ENCODE measurements around the gene GATAD2A. TPM values are rescaled to one million over a fixed set of nuclear protein-coding genes. Genes with fewer than 3 reads are reported as not detected.

The GATAD2A gene
- total and polyA plus RNA-seq, 4 experiments from 2014 or later: 3.8 to 108 (median 65.6) TPM

DNA sequence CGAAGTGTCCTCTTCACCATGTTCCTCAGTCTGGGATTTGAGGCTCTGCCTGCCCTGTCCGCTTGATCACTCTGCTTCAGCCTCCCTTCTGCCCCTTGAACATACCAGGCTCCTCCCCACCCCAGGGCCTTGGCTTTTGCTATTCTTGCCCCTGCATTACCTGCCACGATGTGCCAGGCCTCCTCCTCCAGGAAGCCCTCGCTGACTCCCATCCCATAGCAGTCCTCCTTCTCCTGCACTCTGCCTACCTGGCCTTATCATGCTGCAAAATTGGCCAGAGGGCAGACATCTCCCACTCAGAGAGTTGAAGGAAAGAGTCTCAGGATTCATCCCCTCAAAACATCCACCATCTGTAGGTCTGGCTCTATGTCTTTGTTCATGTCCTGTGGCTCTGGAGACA is 125.4 kb downstream of the GATAD2A start:
- intact Hi-C loops (cut with micrococcal nuclease): loop anchor here (5.0 kb wide), 1 partner anchor 201 kb away; the partner anchor contains the start of gene ZNF14
- POLR2A ChIA-PET (ENCODE audit: partially characterized antibody): interaction anchor here (0.6 to 3.7 kb wide), 7 partner anchors 97 to 469 kb away, joined by 3 to 42 read pairs (median 4); partner anchors contain the start of genes ATP13A1, GMIP, LPAR2 and ZNF101
- no peak for DNase-seq

DNA sequence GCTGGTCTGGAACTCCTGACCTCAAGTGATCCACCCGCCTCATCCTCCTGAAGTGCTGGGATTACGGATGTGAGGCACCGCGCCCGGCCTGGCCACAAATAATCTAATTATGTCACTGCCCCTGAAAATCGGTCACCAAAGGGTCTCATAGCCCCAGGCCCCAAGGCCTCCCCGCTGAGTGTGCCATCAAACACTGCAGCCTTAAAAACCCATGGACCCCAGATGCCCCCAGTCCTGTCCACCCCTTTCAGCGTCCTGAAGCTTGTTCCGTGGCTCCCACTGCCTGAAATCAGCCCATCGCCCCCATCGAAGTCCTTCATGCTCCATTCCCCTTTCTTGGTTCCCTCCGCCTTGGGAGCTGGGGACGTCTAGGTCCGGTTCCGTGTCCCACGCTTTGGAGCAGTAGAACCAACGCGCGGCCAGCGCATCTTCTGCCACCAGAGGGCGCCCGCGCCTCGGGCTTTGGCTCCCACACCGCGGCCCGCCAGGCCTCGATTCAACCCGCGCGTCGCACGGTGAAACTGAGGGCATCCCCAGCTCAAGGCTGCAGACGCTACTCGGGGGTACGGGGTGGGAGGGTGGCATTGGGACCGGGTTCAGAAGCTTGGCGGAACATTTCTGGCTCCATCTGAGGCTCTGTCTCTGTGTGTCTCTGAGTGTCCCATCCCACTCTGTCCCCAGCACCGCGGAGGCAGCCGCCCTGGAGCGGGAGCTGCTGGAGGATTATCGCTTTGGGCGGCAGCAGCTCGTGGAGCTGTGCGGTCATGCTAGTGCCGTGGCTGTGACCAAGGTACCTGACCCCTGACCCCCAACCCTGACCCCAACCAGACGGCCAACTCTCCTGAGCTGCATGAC is 126.7 kb downstream of the GATAD2A start:
- peak overlapping the region in 6 of 7 donors; percentile 64 to 91 (median 86) for H3K27ac Mint-ChIP-seq

More for the DNA sequence above, 125.4 kb downstream of the GATAD2A start:
- no peaks in the 10 kb centered on the region for H3K27me3 Mint-ChIP-seq
- H3K9me3 ChIP-seq (ENCODE audit: control insufficient read depth in 1 of 2, low read length in 2 of 2): no peaks in the 10 kb centered on the region
- H3K4me1 Mint-ChIP-seq: peaks cover 3 to 22% (median 10%) of the 10 kb centered on the region in 4 donors
- peaks cover 18% of the 10 kb centered on the region for H3K36me3 ChIP-seq (ENCODE audit: insufficient read depth, low read length)
- H3K4me3 ChIP-seq (ENCODE audit: low read length in 2 of 2): no peak overlapping the region
- no peak overlapping the region for H3K4me3 Mint-ChIP-seq
- peak overlapping the region in 5 of 7 donors; percentile 8 to 68 (median 29) for H3K27ac Mint-ChIP-seq
- H3K9me3 Mint-ChIP-seq: no peaks in the 10 kb centered on the region
- H3K4me1 ChIP-seq (ENCODE audit: insufficient read depth, low read length): peaks cover 12% of the 10 kb centered on the region
- no peak overlapping the region for H3K27ac ChIP-seq (ENCODE audit: low read depth, low read length)
- H3K36me3 Mint-ChIP-seq: peaks cover 9 to 27% of the 10 kb centered on the region in 2 donors
- H3K27me3 ChIP-seq (ENCODE audit: insufficient read depth, low read length): no peaks in the 10 kb centered on the region
- CTCF ChIA-PET (ENCODE audit: partially characterized antibody): interaction anchor here (0.6 to 6.0 kb wide), 8 partner anchors 24 to 428 kb away, joined by 3 to 68 read pairs (median 6); partner anchors contain the start of genes GMIP and LPAR2

GRCh38 chr19:19532806-19533701 is 127.6 kb downstream of the GATAD2A start:
- Histone ChIP-seq H3K27ac (ENCODE audit: low read depth, low read length) (no peak overlapping the region), H3K4me3 (ENCODE audit: low read length in 2 of 2) (no peak overlapping the region), H3K27me3 (ENCODE audit: insufficient read depth, low read length) (no peaks in the 10 kb centered on the region), H3K9me3 (ENCODE audit: control insufficient read depth in 1 of 2, low read length in 2 of 2) (no peaks in the 10 kb centered on the region), H3K4me1 (ENCODE audit: insufficient read depth, low read length) (peaks cover 12% of the 10 kb centered on the region), H3K36me3 (ENCODE audit: insufficient read depth, low read length) (peaks cover 3% of the 10 kb centered on the region)
- Mint-ChIP-seq H3K4me3 (no peak overlapping the region), H3K27me3 (no peaks in the 10 kb centered on the region), H3K9me3 (no peaks in the 10 kb centered on the region), H3K36me3 (peaks cover 9 to 17% of the 10 kb centered on the region in 2 donors), H3K4me1 (peaks cover 6 to 33% (median 18%) of the 10 kb centered on the region in 4 donors), H3K27ac (peak overlapping the region in 3 of 7 donors; percentile 19 to 89 (median 81))
- DNase-seq: peak in 2 of 5 donors; percentile 11 to 17
- ChIA-PET POLR2A (ENCODE audit: partially characterized antibody) (interaction anchor here (0.5 to 3.7 kb wide), 18 partner anchors 17 to 288 kb away, joined by 3 to 42 read pairs (median 4); partner anchors contain the start of genes ATP13A1, GMIP, NDUFA13 and TSSK6), CTCF (ENCODE audit: partially characterized antibody) (interaction anchor here (0.7 to 6.0 kb wide), 42 partner anchors 8 to 704 kb away, joined by 3 to 68 read pairs (median 4); partner anchors contain the start of genes ATP13A1, GMIP, LPAR2 and NDUFA13)
- intact Hi-C loops (cut with micrococcal nuclease): loop anchor here (1.0 to 5.0 kb wide), 4 partner anchors 21 to 426 kb away; partner anchors contain the start of genes GMIP and ZNF14

More for the DNA sequence above, 126.7 kb downstream of the GATAD2A start:
- Histone ChIP-seq H3K36me3 (ENCODE audit: insufficient read depth, low read length) (peaks cover 11% of the 10 kb centered on the region), H3K9me3 (ENCODE audit: control insufficient read depth in 1 of 2, low read length in 2 of 2) (no peaks in the 10 kb centered on the region), H3K27ac (ENCODE audit: low read depth, low read length) (peak overlapping the region; percentile 24), H3K4me1 (ENCODE audit: insufficient read depth, low read length) (peaks cover 12% of the 10 kb centered on the region), H3K27me3 (ENCODE audit: insufficient read depth, low read length) (no peaks in the 10 kb centered on the region), H3K4me3 (ENCODE audit: low read length in 2 of 2) (no peak overlapping the region)
- intact Hi-C loops (cut with micrococcal nuclease): loop anchor here (1.0 to 5.0 kb wide), 4 partner anchors 22 to 427 kb away; partner anchors contain the start of genes GMIP and ZNF14
- Mint-ChIP-seq H3K4me1 (peaks cover 3 to 28% (median 13%) of the 10 kb centered on the region in 4 donors), H3K27me3 (no peaks in the 10 kb centered on the region), H3K4me3 (peak overlapping the region in 1 of 8 donors; percentile 20), H3K9me3 (no peaks in the 10 kb centered on the region), H3K36me3 (peaks cover 9 to 21% of the 10 kb centered on the region in 2 donors)
- POLR2A ChIA-PET (ENCODE audit: partially characterized antibody): interaction anchor here (0.5 to 3.7 kb wide), 19 partner anchors 16 to 289 kb away, joined by 3 to 42 read pairs (median 3); partner anchors contain the start of genes ATP13A1, GMIP, NDUFA13 and TSSK6
- peak; percentile 78 to 85 (median 80) for DNase-seq
- CTCF ChIA-PET (ENCODE audit: partially characterized antibody): interaction anchor here (0.6 to 6.0 kb wide), 46 partner anchors 9 to 705 kb away, joined by 3 to 68 read pairs (median 4); partner anchors contain the start of genes ATP13A1, GMIP, LPAR2 and NDUFA13

DNA sequence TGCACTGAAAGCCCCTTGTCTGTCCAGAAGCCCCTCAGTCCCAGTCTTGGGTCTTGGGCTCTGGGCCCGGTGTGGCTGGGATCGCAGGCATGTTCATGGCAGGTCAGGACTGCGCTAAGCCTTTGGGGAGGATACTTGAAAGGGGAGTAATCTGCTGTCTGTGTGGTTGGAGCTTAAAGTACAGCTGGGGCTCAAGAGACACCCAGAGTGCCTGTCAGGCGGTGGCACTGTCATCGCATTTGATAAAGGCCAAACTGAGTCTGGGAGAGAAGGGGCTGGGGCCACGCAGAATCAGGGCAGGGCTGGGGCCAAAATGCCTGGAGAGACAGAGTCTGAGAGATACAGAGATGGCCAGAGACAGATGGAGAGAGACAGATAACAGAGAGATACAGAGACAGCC is 128.4 kb downstream of the GATAD2A start:
- no peaks in the 10 kb centered on the region for H3K9me3 Mint-ChIP-seq
- peaks cover 0 to 1% of the 10 kb centered on the region in 2 donors for H3K27me3 Mint-ChIP-seq
- H3K4me1 Mint-ChIP-seq: peaks cover 10 to 38% (median 22%) of the 10 kb centered on the region in 4 donors
- peak overlapping the region in 5 of 7 donors; percentile 6 to 90 (median 34) for H3K27ac Mint-ChIP-seq
- Histone ChIP-seq H3K4me3 (ENCODE audit: low read length in 2 of 2) (no peak overlapping the region), H3K27ac (ENCODE audit: low read depth, low read length) (no peak overlapping the region), H3K9me3 (ENCODE audit: control insufficient read depth in 1 of 2, low read length in 2 of 2) (no peaks in the 10 kb centered on the region), H3K4me1 (ENCODE audit: insufficient read depth, low read length) (peaks cover 20% of the 10 kb centered on the region), H3K27me3 (ENCODE audit: insufficient read depth, low read length) (no peaks in the 10 kb centered on the region), H3K36me3 (ENCODE audit: insufficient read depth, low read length) (no peaks in the 10 kb centered on the region)
- CTCF ChIA-PET (ENCODE audit: partially characterized antibody): interaction anchor here (3.0 to 6.0 kb wide), 3 partner anchors 21 to 425 kb away, joined by 25 to 68 read pairs (median 50); partner anchors contain the start of gene GMIP
- DNase-seq: peak in 1 of 5 donors; percentile 40
- POLR2A ChIA-PET (ENCODE audit: partially characterized antibody): no interaction called here
- peak overlapping the region in 1 of 8 donors; percentile 63 for H3K4me3 Mint-ChIP-seq
- H3K36me3 Mint-ChIP-seq: peaks cover 9 to 14% of the 10 kb centered on the region in 2 donors
- intact Hi-C loops (cut with micrococcal nuclease): loop anchor here (5.0 kb wide), 1 partner anchor 198 kb away; the partner anchor contains the start of gene ZNF14

- CTCF ChIA-PET (ENCODE audit: partially characterized antibody): interaction anchor here (1.0 to 6.0 kb wide), 4 partner anchors 16 to 424 kb away, joined by 3 to 68 read pairs (median 26); partner anchors contain the start of gene GMIP
- H3K9me3 Mint-ChIP-seq: no peaks in the 10 kb centered on the region
- H3K36me3 Mint-ChIP-seq: peaks cover 6 to 12% of the 10 kb centered on the region in 2 donors
- no peaks in the 10 kb centered on the region for H3K36me3 ChIP-seq (ENCODE audit: insufficient read depth, low read length)
- H3K27me3 ChIP-seq (ENCODE audit: insufficient read depth, low read length): no peaks in the 10 kb centered on the region
- H3K27me3 Mint-ChIP-seq: peaks cover 0 to 1% of the 10 kb centered on the region in 2 donors
- H3K4me1 Mint-ChIP-seq: peaks cover 12 to 45% (median 28%) of the 10 kb centered on the region in 4 donors
- H3K4me1 ChIP-seq (ENCODE audit: insufficient read depth, low read length): peaks cover 23% of the 10 kb centered on the region
- no peak overlapping the region for H3K4me3 Mint-ChIP-seq
- intact Hi-C loops (cut with micrococcal nuclease): loop anchor here (5.0 kb wide), 1 partner anchor 198 kb away; the partner anchor contains the start of gene ZNF14
- peak in 1 of 5 donors; percentile 24 for DNase-seq
- no peak overlapping the region for H3K27ac ChIP-seq (ENCODE audit: low read depth, low read length)
- H3K27ac Mint-ChIP-seq: peak overlapping the region in 3 of 7 donors; percentile 19 to 62 (median 34)
- H3K9me3 ChIP-seq (ENCODE audit: control insufficient read depth in 1 of 2, low read length in 2 of 2): no peaks in the 10 kb centered on the region
- H3K4me3 ChIP-seq (ENCODE audit: low read length in 2 of 2): no peak overlapping the region
- POLR2A ChIA-PET (ENCODE audit: partially characterized antibody): interaction anchor here (0.9 to 1.1 kb wide), 2 partner anchors 109 to 129 kb away, joined by 3 to 4 read pairs; partner anchors contain the start of gene GMIP
Measured at GRCh38 chr19:19534556-19535265, 129.2 kb downstream of the GATAD2A start.
